ENCODE data around the gene APOBEC3B.
"Not testable (repeated sequence)": the region's sequence is repeated elsewhere in the genome, so short reads cannot be mapped to it uniquely, and the experiment has no call there.

The APOBEC3B gene

GRCh38 chr22:39026509-39027150 is 44.5 kb downstream of the APOBEC3B start:
- no peak for DNase-seq (ENCODE audit: low read depth in 2 of 2, low spot score in 1 of 2)

GRCh38 chr22:39027717-39028116 is 45.6 kb downstream of the APOBEC3B start:
- DNase-seq (ENCODE audit: low read depth in 2 of 2, low spot score in 1 of 2): no peak

GRCh38 chr22:39028281-39028680 is 46.1 kb downstream of the APOBEC3B start:
- DNase-seq (ENCODE audit: low read depth in 2 of 2, low spot score in 1 of 2): no peak

- no peak for DNase-seq (ENCODE audit: low read depth in 2 of 2, low spot score in 1 of 2)
Measured at GRCh38 chr22:39029227-39029626, 47.1 kb downstream of the APOBEC3B start.

GRCh38 chr22:39030705-39031104 is 48.6 kb downstream of the APOBEC3B start:
- no peak for DNase-seq (ENCODE audit: low read depth in 2 of 2, low spot score in 1 of 2)

- DNase-seq (ENCODE audit: low read depth in 2 of 2, low spot score in 1 of 2): not testable (repeated sequence)
Measured at GRCh38 chr22:39031434-39032295, 49.5 kb downstream of the APOBEC3B start.

GRCh38 chr22:39037071-39037470 is 54.9 kb downstream of the APOBEC3B start:
- DNase-seq (ENCODE audit: low read depth in 2 of 2, low spot score in 1 of 2): not testable (repeated sequence)

- DNase-seq (ENCODE audit: low read depth in 2 of 2, low spot score in 1 of 2): no peak
Measured at GRCh38 chr22:39039306-39040126, 57.4 kb downstream of the APOBEC3B start.

GRCh38 chr22:39040155-39040537 is 58.0 kb downstream of the APOBEC3B start:
- not testable (repeated sequence) for DNase-seq (ENCODE audit: low read depth in 2 of 2, low spot score in 1 of 2)

GRCh38 chr22:39040538-39041296 is 58.6 kb downstream of the APOBEC3B start, which contains the start of gene APOBEC3F:
TSS of gene APOBEC3F (plus strand) at chr22:39040864. CDS start at chr22:39040961, 97 bp downstream.
- peak in 1 of 2 donors; percentile 67 for DNase-seq (ENCODE audit: low read depth in 2 of 2, low spot score in 1 of 2)

GRCh38 chr22:39041908-39042307 is 59.8 kb downstream of the APOBEC3B start:
- no peak for DNase-seq (ENCODE audit: low read depth in 2 of 2, low spot score in 1 of 2)
